Measurements from ENCODE around the gene SHROOM3.

DNA sequence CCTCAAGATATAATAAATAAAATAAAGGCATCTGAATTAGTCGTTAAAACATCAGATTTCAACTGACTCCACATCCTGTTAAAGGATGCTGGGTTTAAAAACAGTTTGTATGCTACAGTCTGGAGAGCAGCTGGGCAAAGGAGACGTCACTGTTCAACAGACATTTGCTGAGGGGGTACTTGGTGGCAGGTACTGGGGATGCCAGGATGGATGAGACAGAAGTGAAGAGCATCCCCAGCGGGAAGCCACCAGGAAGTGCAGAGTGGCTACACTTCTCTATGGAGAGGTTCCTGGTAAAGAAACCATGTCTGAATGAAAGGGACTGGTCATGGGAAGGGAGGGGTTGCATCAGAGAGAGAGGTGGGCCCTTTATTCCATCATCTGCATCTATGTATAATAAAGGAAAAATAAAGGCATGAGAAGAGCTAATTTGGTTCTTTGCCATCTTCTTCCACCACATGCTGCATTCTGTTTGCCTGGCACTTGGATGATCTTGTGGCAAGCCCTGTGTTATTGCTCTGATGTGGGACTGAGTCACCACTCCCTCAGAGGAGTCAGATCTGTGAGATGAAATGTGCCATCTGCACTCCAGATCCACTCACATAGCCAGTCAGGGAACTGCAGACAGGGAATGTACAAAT, 318.0 kb downstream of the SHROOM3 start:
- TF ChIP-seq, protein P1, sequence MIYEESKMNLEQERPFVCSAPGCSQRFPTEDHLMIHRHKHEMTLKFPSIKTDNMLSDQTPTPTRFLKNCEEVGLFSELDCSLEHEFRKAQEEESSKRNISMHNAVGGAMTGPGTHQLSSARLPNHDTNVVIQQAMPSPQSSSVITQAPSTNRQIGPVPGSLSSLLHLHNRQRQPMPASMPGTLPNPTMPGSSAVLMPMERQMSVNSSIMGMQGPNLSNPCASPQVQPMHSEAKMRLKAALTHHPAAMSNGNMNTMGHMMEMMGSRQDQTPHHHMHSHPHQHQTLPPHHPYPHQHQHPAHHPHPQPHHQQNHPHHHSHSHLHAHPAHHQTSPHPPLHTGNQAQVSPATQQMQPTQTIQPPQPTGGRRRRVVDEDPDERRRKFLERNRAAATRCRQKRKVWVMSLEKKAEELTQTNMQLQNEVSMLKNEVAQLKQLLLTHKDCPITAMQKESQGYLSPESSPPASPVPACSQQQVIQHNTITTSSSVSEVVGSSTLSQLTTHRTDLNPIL (CRISPR knock-in tag; IDR thresholded peaks at IDR 0.05; ENCODE audit: low read depth): no peak
- TF ChIP-seq, protein P2, sequence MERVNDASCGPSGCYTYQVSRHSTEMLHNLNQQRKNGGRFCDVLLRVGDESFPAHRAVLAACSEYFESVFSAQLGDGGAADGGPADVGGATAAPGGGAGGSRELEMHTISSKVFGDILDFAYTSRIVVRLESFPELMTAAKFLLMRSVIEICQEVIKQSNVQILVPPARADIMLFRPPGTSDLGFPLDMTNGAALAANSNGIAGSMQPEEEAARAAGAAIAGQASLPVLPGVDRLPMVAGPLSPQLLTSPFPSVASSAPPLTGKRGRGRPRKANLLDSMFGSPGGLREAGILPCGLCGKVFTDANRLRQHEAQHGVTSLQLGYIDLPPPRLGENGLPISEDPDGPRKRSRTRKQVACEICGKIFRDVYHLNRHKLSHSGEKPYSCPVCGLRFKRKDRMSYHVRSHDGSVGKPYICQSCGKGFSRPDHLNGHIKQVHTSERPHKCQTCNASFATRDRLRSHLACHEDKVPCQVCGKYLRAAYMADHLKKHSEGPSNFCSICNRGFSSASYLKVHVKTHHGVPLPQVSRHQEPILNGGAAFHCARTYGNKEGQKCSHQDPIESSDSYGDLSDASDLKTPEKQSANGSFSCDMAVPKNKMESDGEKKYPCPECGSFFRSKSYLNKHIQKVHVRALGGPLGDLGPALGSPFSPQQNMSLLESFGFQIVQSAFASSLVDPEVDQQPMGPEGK (CRISPR knock-in tag; IDR thresholded peaks at IDR 0.05; ENCODE audit: borderline replicate concordance): no peak
- no peak for TF ChIP-seq RARB (CRISPR knock-in tag; IDR thresholded peaks at IDR 0.05)
- TF ChIP-seq ZC3H10 (CRISPR knock-in tag; IDR thresholded peaks at IDR 0.05): no peak
- no peak for TF ChIP-seq GLIS3 (CRISPR knock-in tag; IDR thresholded peaks at IDR 0.05)
- TF ChIP-seq OSR1 (CRISPR knock-in tag; IDR thresholded peaks at IDR 0.05): no peak
- no peak for TF ChIP-seq ZFP30 (CRISPR knock-in tag; IDR thresholded peaks at IDR 0.05)
- no peak for TF ChIP-seq ESRRG (CRISPR knock-in tag; IDR thresholded peaks at IDR 0.05)
- TF ChIP-seq ARNTL (CRISPR knock-in tag; IDR thresholded peaks at IDR 0.05; ENCODE audit: borderline replicate concordance, low read depth): no peak
- TF ChIP-seq TOX (CRISPR knock-in tag; IDR thresholded peaks at IDR 0.05; ENCODE audit: borderline replicate concordance): no peak
- TF ChIP-seq ZFP3 (CRISPR knock-in tag; IDR thresholded peaks at IDR 0.05): no peak
- no peak for TF ChIP-seq ZNF565 (CRISPR knock-in tag; conservative IDR thresholded peaks at IDR 0.05; ENCODE audit: low read depth)
- TF ChIP-seq ISL1 (CRISPR knock-in tag; IDR thresholded peaks at IDR 0.05): peak; percentile 38; the same call in 1 of the 2 replicates
